Fibroblast of skin of right biceps (primary cell): ENCODE data around the gene RASAL3.
"Not testable (repeated sequence)": the region's sequence is repeated elsewhere in the genome, so short reads cannot be mapped to it uniquely, and the experiment has no call there.

Experiments used
- DNase-seq: peaks from one replicate; pipeline ENCODE4 v3.0.0-alpha.2; 2013

RASAL3 gene

GRCh38 chr19:15418231-15418578, 46.1 kb downstream of the RASAL3 start:
- peak; percentile 52 for DNase-seq

GRCh38 chr19:15417699-15418098, 46.6 kb downstream of the RASAL3 start:
- DNase-seq, result peak; percentile 28

- no peak for DNase-seq
These were observed 51.5 kb downstream of the RASAL3 start for GRCh38 chr19:15412832-15413231.

GRCh38 chr19:15411351-15411750, 53.0 kb downstream of the RASAL3 start:
- DNase-seq, result not testable (repeated sequence)

GRCh38 chr19:15404780-15405211, 59.5 kb downstream of the RASAL3 start:
- DNase-seq, result no peak

GRCh38 chr19:15404097-15404779, 60.1 kb downstream of the RASAL3 start:
- DNase-seq, result no peak

- DNase-seq, result no peak
These were observed 61.2 kb downstream of the RASAL3 start for GRCh38 chr19:15403151-15403531.

- DNase-seq, result no peak
These were observed 61.8 kb downstream of the RASAL3 start for GRCh38 chr19:15402411-15403150.
